DND-41 (cell line): ENCODE data around the gene TRPM5.

Experiments used
- ATAC-seq: fragments of 200-7000 bp; cut with Tn5 transposase; 3 replicates; pipeline ENCODE4 v1.9.1; 2021; ENCODE audit warnings: low read depth; ENCODE audit not compliant: insufficient read depth
- DNase-seq: peaks from one replicate; pipeline ENCODE4 v3.0.0-alpha.2; 2020
- H2AFZ ChIP-seq: 2 replicates; pipeline ENCODE4 v1.6.0; 2012; ENCODE audit warnings: low read depth, low read length
- H3K27ac ChIP-seq: 2 replicates; pipeline ENCODE4 v1.5.1; 2012; ENCODE audit warnings: low read length, inconsistent platforms
- H3K27me3 ChIP-seq: fragments of 200-600 bp; sonication (generic); 2 replicates; pipeline ENCODE4 v1.6.0; 2012; ENCODE audit warnings: low read length, mild to moderate bottlenecking, inconsistent platforms; ENCODE audit not compliant: insufficient read depth, poor library complexity
- H3K36me3 ChIP-seq: 2 replicates; pipeline ENCODE4 v1.5.1; 2012; ENCODE audit warnings: low read length, inconsistent platforms; ENCODE audit not compliant: insufficient read depth
- H3K4me1 ChIP-seq: 2 replicates; pipeline ENCODE4 v1.5.1; 2012; ENCODE audit warnings: mild to moderate bottlenecking, low read length; ENCODE audit not compliant: insufficient read depth
- H3K4me2 ChIP-seq: 2 replicates; pipeline ENCODE4 v1.6.0; 2012; ENCODE audit warnings: mild to moderate bottlenecking, moderate library complexity, low read length, inconsistent platforms; ENCODE audit not compliant: insufficient read depth
- H3K4me3 ChIP-seq, 2 experiments: fragments of 200-600 bp in 1 of 2; shearing (Covaris generic) in 1 of 2; 2 replicates each; pipeline ENCODE4 v1.5.1; 2012 to 2016; ENCODE audit warnings: inconsistent platforms in 2 of 2, low read length in 2 of 2, mild to moderate bottlenecking in 2 of 2, low read depth in 1 of 2, moderate library complexity in 1 of 2
- H3K79me2 ChIP-seq: 2 replicates; pipeline ENCODE4 v1.6.0; 2012; ENCODE audit warnings: low read length, inconsistent platforms; ENCODE audit not compliant: insufficient read depth
- H3K9ac ChIP-seq: 2 replicates; pipeline ENCODE4 v1.6.0; 2012; ENCODE audit warnings: low read depth, mild to moderate bottlenecking, inconsistent platforms, low read length, moderate library complexity
- H3K9me3 ChIP-seq: 2 replicates; pipeline ENCODE4 v1.5.1; 2012; ENCODE audit warnings: low read length, moderate library complexity, mild to moderate bottlenecking, inconsistent platforms; ENCODE audit not compliant: insufficient read depth, severe bottlenecking
- H4K20me1 ChIP-seq: 2 replicates; pipeline ENCODE4 v1.6.0; 2012; ENCODE audit warnings: low read length; ENCODE audit not compliant: insufficient read depth
- EZH2 ChIP-seq: IDR thresholded peaks from 3 replicates; pipeline ENCODE4 v1.6.1; 2012; ENCODE audit warnings: borderline replicate concordance, low read depth, mild to moderate bottlenecking, moderate library complexity, low read length, inconsistent platforms; ENCODE audit not compliant: severe bottlenecking
- TF ChIP-seq, protein P1 (sequence below): IDR thresholded peaks from 2 replicates; pipeline ENCODE4 v1.5.1; 2012; ENCODE audit warnings: borderline replicate concordance, low read length, moderate library complexity, mild to moderate bottlenecking; ENCODE audit not compliant: poor library complexity, severe bottlenecking; ENCODE audit errors: extremely low read depth

TRPM5 gene

GRCh38 chr11:2404735-2405196 lies 39.5 kb downstream of the TRPM5 start:
- H3K4me1 ChIP-seq = peaks cover 17% of the 10 kb centered on the region
- DNase-seq (no peak), ATAC-seq (no peak)
- no peaks in the 10 kb centered on the region for H3K27me3 ChIP-seq
- no peak for TF ChIP-seq EZH2
- TF ChIP-seq, protein P1, sequence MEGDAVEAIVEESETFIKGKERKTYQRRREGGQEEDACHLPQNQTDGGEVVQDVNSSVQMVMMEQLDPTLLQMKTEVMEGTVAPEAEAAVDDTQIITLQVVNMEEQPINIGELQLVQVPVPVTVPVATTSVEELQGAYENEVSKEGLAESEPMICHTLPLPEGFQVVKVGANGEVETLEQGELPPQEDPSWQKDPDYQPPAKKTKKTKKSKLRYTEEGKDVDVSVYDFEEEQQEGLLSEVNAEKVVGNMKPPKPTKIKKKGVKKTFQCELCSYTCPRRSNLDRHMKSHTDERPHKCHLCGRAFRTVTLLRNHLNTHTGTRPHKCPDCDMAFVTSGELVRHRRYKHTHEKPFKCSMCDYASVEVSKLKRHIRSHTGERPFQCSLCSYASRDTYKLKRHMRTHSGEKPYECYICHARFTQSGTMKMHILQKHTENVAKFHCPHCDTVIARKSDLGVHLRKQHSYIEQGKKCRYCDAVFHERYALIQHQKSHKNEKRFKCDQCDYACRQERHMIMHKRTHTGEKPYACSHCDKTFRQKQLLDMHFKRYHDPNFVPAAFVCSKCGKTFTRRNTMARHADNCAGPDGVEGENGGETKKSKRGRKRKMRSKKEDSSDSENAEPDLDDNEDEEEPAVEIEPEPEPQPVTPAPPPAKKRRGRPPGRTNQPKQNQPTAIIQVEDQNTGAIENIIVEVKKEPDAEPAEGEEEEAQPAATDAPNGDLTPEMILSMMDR = no peak
- H3K4me3 ChIP-seq = no peak overlapping the region
- peaks cover 28% of the 10 kb centered on the region for H3K79me2 ChIP-seq
- no peak overlapping the region for H3K9ac ChIP-seq
- no peaks in the 10 kb centered on the region for H3K9me3 ChIP-seq
- H2AFZ ChIP-seq = no peak overlapping the region
- H4K20me1 ChIP-seq = peaks cover 40% of the 10 kb centered on the region
- H3K27ac ChIP-seq = no peak overlapping the region
- H3K36me3 ChIP-seq = peaks cover 36% of the 10 kb centered on the region
- H3K4me2 ChIP-seq = no peak overlapping the region

DNA sequence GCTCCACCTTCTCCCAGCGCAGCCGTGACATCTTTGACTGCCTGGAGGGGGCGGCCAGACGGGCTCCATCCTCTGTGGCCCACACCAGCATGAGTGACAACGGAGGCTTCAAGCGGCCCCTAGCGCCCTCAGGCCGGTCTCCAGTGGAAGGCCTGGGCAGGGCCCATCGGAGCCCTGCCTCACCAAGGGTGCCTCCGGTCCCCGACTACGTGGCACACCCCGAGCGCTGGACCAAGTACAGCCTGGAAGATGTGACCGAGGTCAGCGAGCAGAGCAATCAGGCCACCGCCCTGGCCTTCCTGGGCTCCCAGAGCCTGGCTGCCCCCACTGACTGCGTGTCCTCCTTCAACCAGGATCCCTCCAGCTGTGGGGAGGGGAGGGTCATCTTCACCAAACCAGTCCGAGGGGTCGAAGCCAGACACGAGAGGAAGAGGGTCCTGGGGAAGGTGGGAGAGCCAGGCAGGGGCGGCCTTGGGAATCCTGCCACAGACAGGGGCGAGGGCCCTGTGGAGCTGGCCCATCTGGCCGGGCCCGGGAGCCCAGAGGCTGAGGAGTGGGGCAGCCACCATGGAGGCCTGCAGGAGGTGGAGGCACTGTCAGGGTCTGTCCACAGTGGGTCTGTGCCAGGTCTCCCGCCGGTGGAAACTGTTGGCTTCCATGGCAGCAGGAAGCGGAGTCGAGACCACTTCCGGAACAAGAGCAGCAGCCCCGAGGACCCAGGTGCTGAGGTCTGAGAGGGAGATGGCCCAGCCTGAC lies 41.2 kb downstream of the TRPM5 start:
- Histone ChIP-seq H3K9ac (no peak overlapping the region), H3K27ac (no peak overlapping the region), H3K4me2 (peak overlapping the region; percentile 8; the same call in 1 of the 2 replicates), H2AFZ (no peak overlapping the region), H3K36me3 (peaks cover 47% of the 10 kb centered on the region), H3K4me1 (peaks cover 34% of the 10 kb centered on the region), H3K4me3 (no peak overlapping the region), H3K9me3 (no peaks in the 10 kb centered on the region), H3K27me3 (no peaks in the 10 kb centered on the region), H3K79me2 (peaks cover 35% of the 10 kb centered on the region), H4K20me1 (peaks cover 40% of the 10 kb centered on the region)
- DNase-seq (no peak), ATAC-seq (no peak)
- TF ChIP-seq, protein P1 = no peak
- TF ChIP-seq EZH2 = no peak

DNA sequence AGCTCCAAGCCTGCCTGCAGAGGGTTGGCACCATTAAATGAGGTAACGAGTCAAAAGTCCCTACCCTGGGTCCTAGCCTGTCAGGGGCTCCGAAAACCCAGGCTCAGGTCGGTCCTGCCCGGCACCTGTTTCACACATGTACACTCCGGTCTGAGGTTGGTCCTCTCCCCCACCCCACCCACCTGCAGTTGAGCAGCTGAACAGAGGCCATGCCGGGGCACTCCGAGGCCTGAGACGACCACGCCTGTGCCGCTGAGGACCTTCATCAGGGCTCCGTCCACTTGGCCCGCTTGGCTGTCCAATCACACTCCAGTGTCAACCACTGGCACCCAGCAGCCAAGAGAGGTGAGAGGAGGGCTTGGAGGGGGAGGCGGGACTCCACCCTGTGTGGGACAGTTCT lies 42.2 kb downstream of the TRPM5 start:
- Histone ChIP-seq H3K36me3 (peaks cover 50% of the 10 kb centered on the region), H3K79me2 (peaks cover 35% of the 10 kb centered on the region), H3K4me3 (peak overlapping the region in 1 of 2 experiments; percentile 98; a peak in 3 of 4 replicates), H3K4me2 (peak overlapping the region; percentile 79), H4K20me1 (peaks cover 40% of the 10 kb centered on the region), H3K4me1 (peaks cover 34% of the 10 kb centered on the region), H3K27me3 (no peaks in the 10 kb centered on the region), H3K27ac (no peak overlapping the region), H3K9ac (peak overlapping the region; percentile 93), H2AFZ (no peak overlapping the region), H3K9me3 (no peaks in the 10 kb centered on the region)
- no peak for DNase-seq
- no peak for ATAC-seq
- no peak for TF ChIP-seq EZH2
- TF ChIP-seq, protein P1 = no peak
